ENCODE results near the gene NWD2. TPM values are rescaled to one million over a fixed set of nuclear protein-coding genes. Genes with fewer than 3 reads are reported as not detected.

The NWD2 gene
- total RNA-seq, 1 experiment from 2014 or later, result not detected

DNA sequence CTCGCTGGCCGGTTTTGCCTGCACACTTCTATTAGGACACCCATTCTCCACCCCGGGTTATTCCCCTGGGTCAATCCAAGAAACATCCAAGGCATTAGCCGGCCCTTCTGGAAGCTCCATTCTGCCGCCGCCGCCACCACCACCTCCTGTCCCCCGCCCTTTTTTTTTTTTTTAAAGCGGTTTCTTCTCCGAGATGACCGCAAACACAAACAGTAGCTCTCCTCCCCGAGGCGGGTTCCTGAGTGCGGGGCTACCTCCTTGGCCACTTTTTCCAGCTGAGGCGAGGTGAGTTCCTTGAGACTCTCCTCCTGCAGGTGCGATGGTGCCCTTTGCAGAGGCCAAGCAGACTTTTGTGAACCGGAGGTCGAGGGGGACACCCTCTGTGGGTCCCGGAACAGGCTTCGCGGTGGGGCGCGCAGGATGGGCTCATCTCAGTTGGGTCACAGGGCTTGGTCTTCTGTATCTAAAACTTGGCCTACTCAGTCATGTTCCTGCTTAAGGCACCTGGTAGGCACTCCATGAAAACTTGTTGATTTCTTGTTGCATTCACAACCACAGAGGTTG, 930 bp downstream of the NWD2 start:
- ChIA-PET POLR2A (ENCODE audit: low non-redundant PET) (no interaction called here), CTCF (no interaction called here)
- TF ChIP-seq, protein P1, sequence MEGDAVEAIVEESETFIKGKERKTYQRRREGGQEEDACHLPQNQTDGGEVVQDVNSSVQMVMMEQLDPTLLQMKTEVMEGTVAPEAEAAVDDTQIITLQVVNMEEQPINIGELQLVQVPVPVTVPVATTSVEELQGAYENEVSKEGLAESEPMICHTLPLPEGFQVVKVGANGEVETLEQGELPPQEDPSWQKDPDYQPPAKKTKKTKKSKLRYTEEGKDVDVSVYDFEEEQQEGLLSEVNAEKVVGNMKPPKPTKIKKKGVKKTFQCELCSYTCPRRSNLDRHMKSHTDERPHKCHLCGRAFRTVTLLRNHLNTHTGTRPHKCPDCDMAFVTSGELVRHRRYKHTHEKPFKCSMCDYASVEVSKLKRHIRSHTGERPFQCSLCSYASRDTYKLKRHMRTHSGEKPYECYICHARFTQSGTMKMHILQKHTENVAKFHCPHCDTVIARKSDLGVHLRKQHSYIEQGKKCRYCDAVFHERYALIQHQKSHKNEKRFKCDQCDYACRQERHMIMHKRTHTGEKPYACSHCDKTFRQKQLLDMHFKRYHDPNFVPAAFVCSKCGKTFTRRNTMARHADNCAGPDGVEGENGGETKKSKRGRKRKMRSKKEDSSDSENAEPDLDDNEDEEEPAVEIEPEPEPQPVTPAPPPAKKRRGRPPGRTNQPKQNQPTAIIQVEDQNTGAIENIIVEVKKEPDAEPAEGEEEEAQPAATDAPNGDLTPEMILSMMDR (conservative IDR thresholded peaks at IDR 0.05; ENCODE audit: low read depth, low read length), result no peak
- no peak for TF ChIP-seq EZH2 (IDR thresholded peaks at IDR 0.05; ENCODE audit: borderline replicate concordance, low read depth, low read length, poor library complexity, severe bottlenecking)
- DNase-seq (ENCODE audit: low spot score), result no peak
- H3K4me3 ChIP-seq (ENCODE audit: low read depth, low read length, poor library complexity, severe bottlenecking), result no peak overlapping the region
- H3K9me3 ChIP-seq (ENCODE audit: low read depth, low read length, poor library complexity, severe bottlenecking), result no peaks in the 10 kb centered on the region
- intact Hi-C loops (cut with micrococcal nuclease; ENCODE audit: unreplicated experiment), result loop anchor here (10.0 kb wide), 1 partner anchor 139 kb away; no protein-coding TSS in a partner anchor
- H3K36me3 ChIP-seq (ENCODE audit: insufficient read depth, low read length, poor library complexity, severe bottlenecking), result no peaks in the 10 kb centered on the region
- H3K27me3 ChIP-seq (replicated peaks; ENCODE audit: insufficient read depth, low read depth, low read length, poor library complexity), result peaks cover 61% of the 10 kb centered on the region
- H3K4me1 ChIP-seq (ENCODE audit: insufficient read depth, low read length, poor library complexity, severe bottlenecking), result no peaks in the 10 kb centered on the region
- no peak overlapping the region for H3K27ac ChIP-seq (ENCODE audit: low read depth, low read length, poor library complexity, severe bottlenecking)
- no TSS peak for BruUV-seq (replicated peaks)

- no peaks in the 10 kb centered on the region for H3K36me3 ChIP-seq (ENCODE audit: insufficient read depth, low read length, poor library complexity, severe bottlenecking)
- intact Hi-C loops (cut with micrococcal nuclease; ENCODE audit: unreplicated experiment), result loop anchor here (10.0 kb wide), 1 partner anchor 138 kb away; no protein-coding TSS in a partner anchor
- no peaks in the 10 kb centered on the region for H3K9me3 ChIP-seq (ENCODE audit: low read depth, low read length, poor library complexity, severe bottlenecking)
- no peak for TF ChIP-seq EZH2 (IDR thresholded peaks at IDR 0.05; ENCODE audit: borderline replicate concordance, low read depth, low read length, poor library complexity, severe bottlenecking)
- TF ChIP-seq, protein P1 (conservative IDR thresholded peaks at IDR 0.05; ENCODE audit: low read depth, low read length), result no peak
- no peak for DNase-seq (ENCODE audit: low spot score)
- no peak overlapping the region for H3K27ac ChIP-seq (ENCODE audit: low read depth, low read length, poor library complexity, severe bottlenecking)
- ChIA-PET CTCF (no interaction called here), POLR2A (ENCODE audit: low non-redundant PET) (no interaction called here)
- no peak overlapping the region for H3K4me3 ChIP-seq (ENCODE audit: low read depth, low read length, poor library complexity, severe bottlenecking)
- BruUV-seq (replicated peaks), result no TSS peak
- peaks cover 54% of the 10 kb centered on the region for H3K27me3 ChIP-seq (replicated peaks; ENCODE audit: insufficient read depth, low read depth, low read length, poor library complexity)
- no peaks in the 10 kb centered on the region for H3K4me1 ChIP-seq (ENCODE audit: insufficient read depth, low read length, poor library complexity, severe bottlenecking)
Observed at GRCh38 chr4:37246891-37247290, 2.3 kb downstream of the NWD2 start.

GRCh38 chr4:37258221-37258620, 13.7 kb downstream of the NWD2 start:
- CTCF ChIA-PET, result no interaction called here
- Histone ChIP-seq H3K4me1 (ENCODE audit: insufficient read depth, low read length, poor library complexity, severe bottlenecking) (no peaks in the 10 kb centered on the region), H3K36me3 (ENCODE audit: insufficient read depth, low read length, poor library complexity, severe bottlenecking) (no peaks in the 10 kb centered on the region), H3K27me3 (replicated peaks; ENCODE audit: insufficient read depth, low read depth, low read length, poor library complexity) (no peaks in the 10 kb centered on the region), H3K27ac (ENCODE audit: low read depth, low read length, poor library complexity, severe bottlenecking) (no peak overlapping the region), H3K9me3 (ENCODE audit: low read depth, low read length, poor library complexity, severe bottlenecking) (no peaks in the 10 kb centered on the region), H3K4me3 (ENCODE audit: low read depth, low read length, poor library complexity, severe bottlenecking) (no peak overlapping the region)
- intact Hi-C loops (cut with micrococcal nuclease; ENCODE audit: unreplicated experiment), result no loop called here
- TF ChIP-seq EZH2 (IDR thresholded peaks at IDR 0.05; ENCODE audit: borderline replicate concordance, low read depth, low read length, poor library complexity, severe bottlenecking), result no peak
- TF ChIP-seq, protein P1 (conservative IDR thresholded peaks at IDR 0.05; ENCODE audit: low read depth, low read length), result no peak
- POLR2A ChIA-PET (ENCODE audit: low non-redundant PET), result no interaction called here
- DNase-seq (ENCODE audit: low spot score), result no peak
- BruUV-seq (replicated peaks), result no TSS peak
